Neuronal stem cell (in vitro differentiated cells): ENCODE data around the gene MLN.

Experiments used
- DNase-seq: peaks from one replicate; pipeline ENCODE4 v3.0.0-alpha.2; 2013; ENCODE audit warnings: low spot score
- H2AFZ ChIP-seq: one replicate; pipeline ENCODE4 v1.6.1; 2013; ENCODE audit warnings: mild to moderate bottlenecking, low read length, inconsistent platforms
- H2AK5ac ChIP-seq: 2 replicates; pipeline ENCODE4 v1.6.1; 2013; ENCODE audit warnings: low read depth, mild to moderate bottlenecking, inconsistent platforms, low read length, moderate library complexity, mixed read lengths
- H2BK120ac ChIP-seq: 2 replicates; pipeline ENCODE4 v1.6.1; 2013; ENCODE audit warnings: low read depth, mild to moderate bottlenecking, inconsistent platforms, low read length, moderate library complexity, mixed read lengths
- H2BK12ac ChIP-seq: one replicate; pipeline ENCODE4 v1.6.1; 2013; ENCODE audit warnings: low read length, inconsistent platforms
- H2BK15ac ChIP-seq: 2 replicates; pipeline ENCODE4 v1.6.1; 2013; ENCODE audit warnings: mild to moderate bottlenecking, low read length, inconsistent platforms, mixed read lengths
- H2BK5ac ChIP-seq: one replicate; pipeline ENCODE4 v1.6.1; 2013; ENCODE audit warnings: inconsistent platforms, mild to moderate bottlenecking, low read length, moderate library complexity
- H3K14ac ChIP-seq: one replicate; pipeline ENCODE4 v1.6.1; 2013; ENCODE audit warnings: low read length, inconsistent platforms
- H3K18ac ChIP-seq: 2 replicates; pipeline ENCODE4 v1.6.1; 2013; ENCODE audit warnings: low read length, inconsistent platforms
- H3K23ac ChIP-seq: 2 replicates; pipeline ENCODE4 v1.6.1; 2013; ENCODE audit warnings: low read depth, mild to moderate bottlenecking, mixed read lengths, low read length, inconsistent platforms; ENCODE audit not compliant: poor library complexity
- H3K27ac ChIP-seq: replicated peaks from 3 replicates; pipeline ENCODE4 v1.5.1; 2013; ENCODE audit warnings: low read length, inconsistent platforms
- H3K27me3 ChIP-seq, 3 experiments: 2 replicates each; pipeline ENCODE4 v1.6.1; 2013; ENCODE audit warnings: low read length in 3 of 3, mild to moderate bottlenecking in 2 of 3, inconsistent platforms in 1 of 3, low read depth in 1 of 3, mixed read lengths in 1 of 3, moderate library complexity in 1 of 3; ENCODE audit not compliant: control insufficient read depth in 3 of 3, insufficient read depth in 3 of 3
- H3K36me3 ChIP-seq, 2 donors: replicated peaks in 1 of 2; 2 replicates each; pipeline ENCODE4 v1.6.1; 2013; ENCODE audit warnings: low read length in 2 of 2; ENCODE audit not compliant: control insufficient read depth in 2 of 2, insufficient read depth in 2 of 2
- H3K4ac ChIP-seq: 2 replicates; pipeline ENCODE4 v1.6.1; 2013; ENCODE audit warnings: inconsistent platforms, mild to moderate bottlenecking, low read length, moderate library complexity
- H3K4me1 ChIP-seq, 2 donors: 1 replicate in 1 of 2; 2 replicates in 1 of 2; pipeline ENCODE4 v1.6.1; 2013; ENCODE audit warnings: low read length in 2 of 2, low read depth in 1 of 2; ENCODE audit not compliant: control insufficient read depth in 2 of 2, insufficient read depth in 1 of 2
- H3K4me2 ChIP-seq: one replicate; pipeline ENCODE4 v1.6.1; 2013; ENCODE audit warnings: mild to moderate bottlenecking, low read length, inconsistent platforms; ENCODE audit not compliant: insufficient read depth, poor library complexity, severe bottlenecking
- H3K4me3 ChIP-seq, 2 donors: 2 replicates each; pipeline ENCODE4 v1.5.1; 2013; ENCODE audit warnings: low read length in 2 of 2, mild to moderate bottlenecking in 2 of 2, inconsistent platforms in 1 of 2, moderate library complexity in 1 of 2
- H3K79me1 ChIP-seq: one replicate; pipeline ENCODE4 v1.6.1; 2013; ENCODE audit warnings: low read depth, mild to moderate bottlenecking, inconsistent platforms, low read length, moderate library complexity
- H3K9ac ChIP-seq: one replicate; pipeline ENCODE4 v1.6.1; 2013; ENCODE audit warnings: mild to moderate bottlenecking, low read depth, low read length, inconsistent platforms; ENCODE audit not compliant: poor library complexity
- H3K9me3 ChIP-seq, 2 donors: replicated peaks in 1 of 2; 2 replicates each; pipeline versions ENCODE3 to v1.6.1; 2013; ENCODE audit warnings: low read length in 2 of 2, mild to moderate bottlenecking in 2 of 2, inconsistent platforms in 1 of 2, low read depth in 1 of 2, mixed read lengths in 1 of 2, moderate library complexity in 1 of 2; ENCODE audit not compliant: control insufficient read depth in 2 of 2, insufficient read depth in 1 of 2
- H4K8ac ChIP-seq: one replicate; pipeline ENCODE4 v1.6.1; 2013; ENCODE audit warnings: low read depth, mild to moderate bottlenecking, inconsistent platforms, low read length, moderate library complexity
- H4K91ac ChIP-seq: one replicate; pipeline ENCODE4 v1.6.1; 2013; ENCODE audit warnings: low read length, low read depth, mild to moderate bottlenecking, inconsistent platforms; ENCODE audit not compliant: poor library complexity
- WGBS, 2 donors: extraction: QIAGEN DNeasy Blood & Tissue Kit; methylation state at CpG; one replicate each; pipeline ENCODE4 v1.1.7; 2013; ENCODE audit warnings: missing lambda C conversion rate in 2 of 2, mixed read lengths in 1 of 2; ENCODE audit not compliant: insufficient read length in 2 of 2, insufficient replicate concordance in 1 of 2; ENCODE audit errors: extremely low coverage in 2 of 2; 5-methylcytosine and 5-hydroxymethylcytosine counted together

The MLN gene

DNA sequence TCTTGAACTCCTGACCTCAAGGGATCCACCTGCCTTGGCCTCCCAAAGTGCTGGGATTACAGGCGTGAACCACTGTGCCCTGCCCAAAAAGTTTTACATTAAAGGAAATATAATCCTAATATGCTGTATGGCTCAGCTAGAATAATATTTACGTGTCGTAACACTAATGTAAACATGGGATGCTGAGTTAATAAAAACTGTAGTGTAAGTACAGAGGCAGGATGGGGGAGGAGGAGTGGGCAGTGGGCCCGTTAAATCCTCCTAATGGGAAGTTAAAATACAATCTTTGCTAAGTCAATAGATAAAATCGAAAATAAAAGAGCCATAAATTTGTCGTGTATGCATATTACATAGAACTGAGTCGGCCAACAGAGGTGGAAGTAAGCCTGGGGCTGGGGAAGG, 45.0 kb downstream of the MLN start:
- WGBS, 2 donors: no CpG with 5 or more reads among the region's 7 CpGs
- H3K27me3 ChIP-seq: peaks cover 0 to 4% (median 0%) of the 10 kb centered on the region in 3 experiments

DNA sequence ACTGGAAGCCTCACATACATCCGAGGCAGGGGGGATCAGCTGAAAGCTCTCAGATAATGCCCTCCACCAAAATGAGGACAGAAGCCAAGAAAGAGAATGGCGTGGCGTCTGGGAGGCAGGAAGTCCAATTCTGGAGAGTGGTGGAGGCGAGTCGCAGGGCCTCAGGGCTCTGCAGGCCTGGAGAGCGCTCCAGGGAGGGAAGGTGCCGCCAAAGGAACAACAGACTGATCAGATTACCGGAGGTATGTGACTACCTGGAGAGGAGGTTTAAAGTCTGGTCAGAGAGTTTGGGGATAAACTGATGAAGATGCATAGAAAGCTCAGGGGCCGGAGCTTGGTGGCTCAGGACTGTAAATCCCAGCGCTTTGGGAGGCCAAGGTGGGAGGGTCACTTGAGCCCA, 45.9 kb downstream of the MLN start:
- Histone ChIP-seq H3K4me1 (peaks cover 15 to 16% of the 10 kb centered on the region in 2 donors), H2BK120ac (no peak overlapping the region), H3K4ac (no peak overlapping the region), H3K4me3 (no peak overlapping the region), H3K18ac (no peak overlapping the region), H4K8ac (no peak overlapping the region), H3K79me1 (no peaks in the 10 kb centered on the region), H4K91ac (no peak overlapping the region), H2AFZ (no peak overlapping the region), H2BK12ac (no peak overlapping the region), H3K4me2 (no peak overlapping the region), H3K14ac (no peak overlapping the region), H3K27ac (no peak overlapping the region), H2BK15ac (no peak overlapping the region), H3K9me3 (no peaks in the 10 kb centered on the region), H3K27me3 (no peaks in the 10 kb centered on the region), H2BK5ac (no peak overlapping the region), H3K9ac (no peak overlapping the region), H3K23ac (no peak overlapping the region), H2AK5ac (peak overlapping the region; percentile 54), H3K36me3 (no peaks in the 10 kb centered on the region)
- no CpG with 5 or more reads among the region's 10 CpGs for WGBS, 2 donors
- no peak for DNase-seq

More for the DNA sequence above, 45.0 kb downstream of the MLN start:
- Histone ChIP-seq H2BK120ac (no peak overlapping the region), H3K9ac (no peak overlapping the region), H3K23ac (no peak overlapping the region), H3K79me1 (no peaks in the 10 kb centered on the region), H2BK12ac (no peak overlapping the region), H2AFZ (no peak overlapping the region), H3K4ac (no peak overlapping the region), H3K9me3 (no peaks in the 10 kb centered on the region), H3K4me1 (peaks cover 15 to 16% of the 10 kb centered on the region in 2 donors), H3K14ac (no peak overlapping the region), H3K36me3 (no peaks in the 10 kb centered on the region), H2BK5ac (no peak overlapping the region), H2BK15ac (no peak overlapping the region), H4K91ac (no peak overlapping the region), H3K4me3 (no peak overlapping the region), H2AK5ac (no peak overlapping the region), H3K18ac (no peak overlapping the region), H3K27ac (no peak overlapping the region), H4K8ac (no peak overlapping the region), H3K4me2 (no peak overlapping the region)
- no peak for DNase-seq

DNA sequence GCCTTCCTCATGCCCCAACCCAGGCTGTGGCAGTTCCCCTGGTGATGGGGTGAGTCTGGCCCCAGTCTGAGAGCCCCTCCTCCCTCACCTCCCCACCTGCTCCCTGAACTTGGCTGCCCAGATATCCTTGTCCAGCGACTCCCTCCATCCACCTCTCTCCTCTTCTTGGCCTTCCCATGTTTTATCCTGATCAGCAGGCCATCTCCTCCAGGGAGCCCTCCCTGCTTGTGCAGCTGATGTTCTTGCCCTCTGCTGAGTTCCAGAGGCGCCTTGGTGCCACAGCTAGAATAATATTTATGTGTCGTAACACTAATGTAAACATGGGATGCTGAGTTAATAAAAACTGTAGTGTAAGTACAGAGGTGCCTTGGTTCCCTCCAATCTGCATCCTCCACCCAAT, 46.7 kb downstream of the MLN start:
- H3K14ac ChIP-seq: no peak overlapping the region
- WGBS, 2 donors: no CpG with 5 or more reads among the region's 3 CpGs

DNA sequence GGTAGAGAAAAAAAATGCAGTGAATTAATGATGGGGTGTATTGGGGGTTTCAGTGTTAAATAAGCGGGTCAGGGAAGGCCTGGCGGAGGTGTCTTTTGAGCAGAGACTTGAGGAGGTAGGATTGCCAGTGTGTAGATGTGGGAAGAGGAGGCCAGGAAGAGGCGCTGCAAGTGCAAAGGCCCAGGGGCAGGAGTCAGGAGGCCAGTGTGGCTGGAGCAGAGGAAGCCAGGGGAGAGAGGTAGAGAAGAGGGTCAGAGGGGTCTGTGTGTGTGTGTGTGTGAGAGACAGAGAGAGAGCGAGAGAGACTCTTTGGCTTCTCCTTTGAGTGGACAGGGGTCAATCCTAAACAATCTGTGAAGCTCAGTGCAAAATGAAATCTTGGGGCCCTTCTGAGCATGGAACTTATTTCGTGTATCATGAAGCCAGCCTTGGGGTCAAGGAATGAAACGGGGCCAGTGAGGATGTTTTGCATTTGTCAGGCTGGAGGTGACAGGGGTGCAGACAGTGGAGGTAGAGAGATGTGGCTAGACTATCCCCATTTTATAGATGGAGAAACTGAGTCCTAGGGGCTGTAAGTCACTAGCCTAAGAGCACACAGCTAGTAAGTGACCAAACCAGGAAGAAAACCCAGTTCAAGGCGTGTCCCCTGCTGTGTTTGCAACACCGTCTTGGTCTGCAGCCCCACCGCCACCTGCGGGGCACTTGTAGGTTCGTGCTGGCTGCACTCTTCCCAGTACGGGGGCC, 47.4 kb downstream of the MLN start:
- Histone ChIP-seq H2BK5ac (peak overlapping the region; percentile 77), H3K27ac (no peak overlapping the region), H2BK12ac (no peak overlapping the region), H3K4me1 (peaks cover 19 to 21% of the 10 kb centered on the region in 2 donors), H3K4me3 (no peak overlapping the region), H3K36me3 (no peaks in the 10 kb centered on the region), H2AFZ (no peak overlapping the region), H2BK15ac (peak overlapping the region; percentile 14), H2BK120ac (no peak overlapping the region), H4K91ac (no peak overlapping the region), H3K23ac (peak overlapping the region; percentile 37), H3K18ac (no peak overlapping the region), H3K27me3 (no peaks in the 10 kb centered on the region), H3K79me1 (no peaks in the 10 kb centered on the region), H3K14ac (no peak overlapping the region), H4K8ac (no peak overlapping the region), H2AK5ac (peak overlapping the region; percentile 89), H3K4me2 (no peak overlapping the region), H3K9me3 (no peaks in the 10 kb centered on the region), H3K4ac (no peak overlapping the region), H3K9ac (no peak overlapping the region)
- DNase-seq: no peak
- WGBS, 2 donors: no CpG with 5 or more reads among the region's 12 CpGs

More for the DNA sequence above, 46.7 kb downstream of the MLN start:
- no peak overlapping the region for H3K18ac ChIP-seq
- DNase-seq: no peak
- H2BK12ac ChIP-seq: no peak overlapping the region
- H3K4me3 ChIP-seq: no peak overlapping the region
- no peaks in the 10 kb centered on the region for H3K79me1 ChIP-seq
- H2BK5ac ChIP-seq: peak overlapping the region; percentile 77
- H3K23ac ChIP-seq: peak overlapping the region; percentile 37
- no peak overlapping the region for H2AFZ ChIP-seq
- no peak overlapping the region for H3K9ac ChIP-seq
- peaks cover 19 to 20% of the 10 kb centered on the region in 2 donors for H3K4me1 ChIP-seq
- H4K8ac ChIP-seq: no peak overlapping the region
- H3K9me3 ChIP-seq: no peaks in the 10 kb centered on the region
- no peaks in the 10 kb centered on the region for H3K36me3 ChIP-seq
- H3K4me2 ChIP-seq: no peak overlapping the region
- H2AK5ac ChIP-seq: peak overlapping the region; percentile 89
- peak overlapping the region; percentile 14 for H2BK15ac ChIP-seq
- H2BK120ac ChIP-seq: no peak overlapping the region
- no peaks in the 10 kb centered on the region for H3K27me3 ChIP-seq
- no peak overlapping the region for H3K27ac ChIP-seq
- no peak overlapping the region for H3K4ac ChIP-seq
- H4K91ac ChIP-seq: no peak overlapping the region
